GM21367 (cell line): ENCODE data around the gene SLC35G1.

Experiments used
- ATAC-seq: cut with Tn5 transposase; IDR thresholded peaks from one replicate; pipeline ENCODE4 v1.9.1; 2021; ENCODE audit not compliant: unreplicated experiment

The SLC35G1 gene

DNA sequence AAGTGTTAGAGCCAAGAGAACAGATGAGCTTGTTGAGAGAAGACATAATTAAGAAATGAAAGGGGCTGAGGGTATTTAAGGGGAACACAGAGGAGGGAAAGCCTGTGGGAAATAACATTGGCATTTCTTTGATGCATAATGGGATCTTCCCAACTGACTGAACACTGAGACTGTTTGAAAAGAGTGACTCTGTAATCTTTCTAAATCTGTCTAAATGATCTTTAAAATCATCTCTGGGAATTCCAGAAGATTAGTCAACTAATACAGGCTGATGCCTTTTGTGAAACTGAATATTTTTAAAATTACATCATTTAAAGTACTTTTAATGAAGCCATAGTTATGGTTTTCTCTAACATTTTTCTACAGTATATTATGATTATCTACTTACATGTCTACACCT, 17.4 kb upstream of the SLC35G1 start:
- ATAC-seq, result no peak

DNA sequence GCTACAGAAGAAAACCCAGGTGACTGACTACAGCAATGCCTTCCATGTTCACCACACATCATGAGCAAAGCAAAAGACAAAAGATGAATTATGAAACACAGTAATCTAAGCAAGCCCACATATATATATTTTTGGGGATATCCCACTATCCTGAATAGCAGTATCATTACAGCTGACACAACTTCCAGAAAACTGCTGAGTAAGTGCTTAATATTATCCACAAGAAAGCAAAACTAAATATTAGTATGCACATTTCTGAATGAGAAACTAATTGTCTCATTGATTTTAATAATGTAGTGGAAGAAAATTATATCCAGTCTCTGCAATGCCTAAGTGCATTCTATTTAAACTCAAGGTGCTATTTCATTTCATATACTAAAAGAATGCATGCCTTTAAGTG, 14.5 kb upstream of the SLC35G1 start:
- no peak for ATAC-seq

DNA sequence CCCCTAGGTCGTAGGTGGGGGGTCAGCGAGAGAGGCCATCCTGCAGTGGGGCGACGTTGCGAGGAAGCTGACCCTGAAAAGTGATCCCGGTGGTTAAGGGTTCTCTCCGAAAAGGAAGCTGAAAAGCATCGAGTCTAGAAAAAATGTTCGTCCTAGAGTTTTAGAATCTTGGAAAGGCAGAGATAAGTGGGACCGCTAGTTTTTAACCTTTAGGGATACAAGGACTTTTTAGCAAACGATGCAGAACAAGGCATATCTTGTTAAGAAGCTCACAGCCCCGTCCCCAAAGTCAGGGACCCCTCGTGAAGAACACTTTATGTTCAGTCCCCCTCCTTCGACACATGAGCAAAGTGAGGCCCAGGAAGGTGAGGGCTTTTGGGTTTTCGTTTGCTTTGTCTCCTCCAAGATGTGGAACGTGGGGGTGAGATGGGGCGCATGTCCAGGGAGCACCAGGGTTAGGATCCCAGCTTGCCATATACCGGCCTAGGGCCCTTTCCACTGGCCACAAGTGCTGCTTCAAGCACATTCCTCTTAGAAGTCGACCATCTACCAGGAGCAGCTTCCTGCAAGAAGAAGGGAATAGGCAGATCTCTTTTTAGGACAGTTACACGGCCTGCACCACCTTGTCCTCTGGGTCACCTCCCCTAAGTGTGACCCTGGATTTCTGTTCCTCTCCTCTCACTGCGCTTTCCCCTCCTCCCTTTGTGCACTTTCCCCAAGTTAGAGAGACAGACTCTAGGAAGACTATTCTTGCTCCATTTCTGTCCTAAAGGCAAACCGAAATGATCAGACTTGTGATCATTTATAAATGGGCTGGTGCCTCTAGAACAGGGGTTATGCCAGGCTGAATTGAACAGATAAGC, 969 bp downstream of the SLC35G1 start:
- ATAC-seq, result no peak

- ATAC-seq, result no peak
These were observed 3.4 kb downstream of the SLC35G1 start for GRCh38 chr10:93897070-93897780.

- ATAC-seq, result no peak
These were observed 5.3 kb downstream of the SLC35G1 start for GRCh38 chr10:93899109-93899508.

GRCh38 chr10:93903051-93903450, 9.3 kb downstream of the SLC35G1 start:
- no peak for ATAC-seq

GRCh38 chr10:93904901-93905300, 11.1 kb downstream of the SLC35G1 start:
- ATAC-seq, result no peak

DNA sequence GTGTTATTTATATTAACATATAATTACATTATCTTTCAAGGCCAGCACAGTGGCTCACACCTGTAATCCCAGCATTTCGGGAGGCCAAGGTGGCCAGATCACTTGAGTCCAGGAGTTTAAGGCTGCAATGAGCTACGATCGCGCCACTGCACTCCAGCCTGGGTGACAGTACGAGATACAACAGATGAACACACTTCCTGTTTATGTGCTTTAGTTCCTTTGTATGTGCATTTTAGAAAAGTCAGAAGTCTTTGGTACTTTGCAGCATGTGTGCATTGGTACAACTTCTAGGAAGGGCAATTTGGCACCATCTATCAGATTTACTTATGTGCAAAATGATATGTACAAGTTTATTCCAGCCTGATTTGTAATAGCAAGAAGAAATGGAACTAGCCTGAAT, 13.3 kb downstream of the SLC35G1 start:
- no peak for ATAC-seq

- no peak for ATAC-seq
These were observed 18.1 kb downstream of the SLC35G1 start for GRCh38 chr10:93911866-93912265.

- ATAC-seq, result no peak
These were observed 18.7 kb downstream of the SLC35G1 start for GRCh38 chr10:93912444-93912843.

DNA sequence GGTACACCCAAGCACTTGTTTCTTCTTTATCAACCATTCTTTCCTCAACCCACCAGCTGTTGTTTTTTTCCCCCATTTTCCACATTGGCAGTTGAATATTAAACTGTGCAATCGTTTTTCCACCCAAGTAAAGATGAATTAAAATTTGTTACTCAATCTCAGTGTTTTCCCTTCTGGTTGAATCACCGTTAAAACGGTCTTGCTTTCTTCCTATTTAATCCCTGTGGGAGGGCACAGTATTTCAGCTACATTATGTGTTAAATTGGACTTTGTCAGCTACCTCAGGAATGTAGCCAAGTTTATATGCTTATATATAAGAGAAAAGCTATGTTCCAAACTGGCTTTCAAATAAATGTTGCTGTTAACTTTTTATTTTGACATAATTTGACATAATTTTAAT, 19.9 kb downstream of the SLC35G1 start:
- no peak for ATAC-seq

DNA sequence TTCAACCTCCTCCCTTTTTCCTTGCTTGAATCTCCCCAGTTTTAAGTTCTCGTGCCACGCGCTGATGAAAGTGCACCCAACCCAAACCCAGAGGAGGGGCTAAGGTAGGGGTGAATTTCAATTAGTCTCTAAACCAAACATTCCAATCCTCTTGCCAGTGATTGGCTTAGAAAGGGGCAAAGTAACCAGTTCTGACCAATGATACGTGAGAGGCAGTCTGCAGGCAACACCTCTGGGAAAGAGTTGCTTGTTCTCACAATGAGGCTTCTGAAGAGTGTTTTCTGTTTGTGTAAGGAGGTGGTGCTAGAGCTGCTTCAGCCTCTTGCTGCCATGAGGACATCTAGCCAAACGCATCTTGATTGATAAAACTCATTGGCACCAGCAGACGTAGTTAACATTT, 21.8 kb downstream of the SLC35G1 start:
- ATAC-seq, result no peak

DNA sequence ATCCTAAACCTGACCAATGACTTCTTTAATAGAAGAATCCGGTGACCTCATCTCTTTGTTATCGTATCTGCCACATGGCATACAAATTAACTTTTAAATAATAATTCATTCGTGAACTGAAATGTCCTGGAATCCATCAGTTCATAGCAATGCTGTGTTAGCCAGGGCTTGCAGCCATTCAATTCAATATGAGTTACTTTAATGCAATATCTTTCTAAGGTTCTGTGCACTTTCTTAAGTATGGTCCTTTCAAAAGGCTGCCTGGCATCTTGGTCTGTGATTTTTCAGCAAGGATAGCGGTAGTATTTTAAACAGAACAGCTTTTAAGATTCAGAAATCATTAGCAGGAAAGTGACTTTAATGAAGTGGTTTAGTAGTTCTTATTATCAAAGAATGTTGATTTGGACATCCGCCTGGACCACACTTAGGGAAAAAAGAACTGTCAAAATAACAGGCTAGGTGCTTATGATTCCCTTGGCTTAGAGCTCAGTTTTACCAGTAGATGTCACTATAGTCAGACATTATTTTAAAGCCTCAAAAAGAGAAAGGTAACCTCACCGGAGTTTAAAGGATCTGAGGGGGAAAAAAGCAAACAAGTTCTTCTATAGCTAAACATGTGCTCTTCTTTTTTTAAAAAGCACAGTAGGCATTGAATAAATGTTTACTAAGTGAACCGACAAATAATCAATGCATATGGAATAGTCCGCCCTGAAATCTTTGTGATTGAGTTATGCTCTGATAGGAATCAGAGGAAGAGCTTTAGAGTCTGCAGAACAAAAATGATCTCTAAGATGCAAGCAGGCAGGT, 22.7 kb downstream of the SLC35G1 start:
- no peak for ATAC-seq

GRCh38 chr10:93917064-93917391, 23.2 kb downstream of the SLC35G1 start:
- no peak for ATAC-seq

DNA sequence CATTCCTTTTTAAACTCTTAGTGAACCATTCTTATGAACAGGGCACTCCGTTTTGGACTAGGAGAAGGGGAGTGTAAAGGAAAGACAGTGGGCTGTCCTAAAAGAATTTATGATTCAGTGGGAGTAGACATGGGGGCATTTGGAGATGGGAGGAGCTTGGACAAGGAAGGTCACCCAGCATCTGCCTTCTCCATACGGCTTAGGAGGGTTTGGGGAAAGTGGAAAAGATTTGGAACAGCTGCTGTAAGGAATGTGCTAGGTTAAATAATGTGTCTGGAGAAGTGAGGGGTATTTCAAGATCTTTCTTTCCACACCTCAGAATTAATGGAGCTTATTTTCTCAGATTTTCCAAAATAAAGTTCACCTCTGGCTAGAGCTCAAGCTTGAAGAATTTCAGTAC, 24.0 kb downstream of the SLC35G1 start:
- ATAC-seq, result no peak

- no peak for ATAC-seq
These were observed 27.6 kb downstream of the SLC35G1 start for GRCh38 chr10:93921338-93921737.

- ATAC-seq, result no peak
These were observed 32.8 kb downstream of the SLC35G1 start for GRCh38 chr10:93926613-93927012.

- no peak for ATAC-seq
These were observed 44.4 kb downstream of the SLC35G1 start for GRCh38 chr10:93938140-93938539.

- no peak for ATAC-seq
These were observed 47.1 kb downstream of the SLC35G1 start for GRCh38 chr10:93940881-93941280.

- no peak for ATAC-seq
These were observed 47.8 kb downstream of the SLC35G1 start for GRCh38 chr10:93941606-93942005.

- no peak for ATAC-seq
These were observed 52.0 kb downstream of the SLC35G1 start for GRCh38 chr10:93945819-93946218.

DNA sequence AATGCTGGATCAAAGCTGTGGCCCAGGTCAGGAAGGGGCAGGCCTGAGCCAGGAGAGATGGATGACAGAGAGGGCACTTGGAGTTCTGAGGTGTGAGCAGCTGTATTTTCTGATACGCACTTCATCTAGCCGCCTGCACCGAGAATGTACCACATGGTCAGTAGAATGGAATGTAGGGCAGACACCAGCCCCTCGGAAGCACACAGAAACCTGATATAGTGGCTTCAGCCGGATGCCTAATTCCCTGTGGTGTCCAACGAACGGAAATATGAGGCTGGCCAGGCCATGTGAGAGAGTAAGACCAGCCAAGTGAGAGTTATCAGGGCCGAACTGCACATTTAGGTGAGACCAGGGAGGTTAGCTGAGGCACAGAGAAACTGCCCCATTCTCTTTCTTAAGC, 53.3 kb downstream of the SLC35G1 start:
- no peak for ATAC-seq
